WTC11 (cell line): ENCODE data around the gene NRXN2. TPM values are rescaled to one million over a fixed set of nuclear protein-coding genes. Genes with fewer than 3 reads are reported as not detected.
A peak's percentile ranks its signal among the peaks of the same experiment; 100 is the strongest.

Experiments
- ATAC-seq: fragments of 200-7000 bp; cut with Tn5 transposase; 2 replicates; pipeline ENCODE4 v1.10.0; 2021; ENCODE audit warnings: mild to moderate bottlenecking, moderate library complexity
- CTCF ChIA-PET: fragments of 300-600 bp; sonication (Branson Sonifier 250); formaldehyde crosslinking; loops from one replicate; lab custom pipeline; 2021; ENCODE audit warnings: antibody characterized with exemption; lab: Charles Lee
- POLR2A ChIA-PET: fragments of 350-600 bp; sonication (Branson Sonifier 250); formaldehyde crosslinking; loops from one replicate; lab custom pipeline; 2021; ENCODE audit warnings: antibody characterized with exemption; lab: Charles Lee
- DNase-seq: peaks from one replicate; pipeline ENCODE4 v3.0.0; 2021; ENCODE audit warnings: low spot score
- H3K27ac Mint-ChIP-seq: 2 replicates; pipeline ENCODE4 v1.8.0; 2021; ENCODE audit warnings: mixed read lengths
- H3K27me3 Mint-ChIP-seq: 2 replicates; pipeline ENCODE4 v1.8.0; 2021; ENCODE audit warnings: low read depth, mild to moderate bottlenecking, moderate library complexity, mixed read lengths
- H3K36me3 Mint-ChIP-seq: 2 replicates; pipeline ENCODE4 v1.8.0; 2021; ENCODE audit warnings: mixed read lengths
- H3K4me1 Mint-ChIP-seq: 2 replicates; pipeline ENCODE4 v1.8.0; 2022; ENCODE audit warnings: mixed read lengths
- H3K4me3 Mint-ChIP-seq: 2 replicates; pipeline ENCODE4 v1.8.0; 2021; ENCODE audit warnings: mild to moderate bottlenecking, moderate library complexity, mixed read lengths
- H3K9me3 Mint-ChIP-seq: 2 replicates; pipeline ENCODE4 v1.8.0; 2021; ENCODE audit warnings: mixed read lengths
- ATF3 ChIP-seq: sonication (generic); formaldehyde crosslinking; conservative IDR thresholded peaks from 2 replicates; pipeline ENCODE4 v1.8.1; 2022; ENCODE audit warnings: mild to moderate bottlenecking, missing genetic modification reagents
- CREM ChIP-seq: sonication (generic); formaldehyde crosslinking; IDR thresholded peaks from 2 replicates; pipeline ENCODE4 v1.8.1; 2022; ENCODE audit warnings: mild to moderate bottlenecking, missing genetic modification reagents, moderate library complexity
- CTCF ChIP-seq: fragments of 200-600 bp; IDR thresholded peaks from 2 replicates; pipeline ENCODE4 v1.8.0; 2022; ENCODE audit warnings: antibody characterized with exemption
- E2F4 ChIP-seq: sonication (generic); formaldehyde crosslinking; IDR thresholded peaks from 2 replicates; pipeline ENCODE4 v1.8.1; 2022; ENCODE audit warnings: low read depth, mild to moderate bottlenecking, moderate library complexity, missing genetic modification reagents, borderline replicate concordance
- ESRRA ChIP-seq: sonication (generic); formaldehyde crosslinking; IDR thresholded peaks from 2 replicates; pipeline ENCODE4 v1.8.1; 2022; ENCODE audit warnings: mild to moderate bottlenecking, missing genetic modification reagents, borderline replicate concordance
- ETV6 ChIP-seq: sonication (generic); formaldehyde crosslinking; IDR thresholded peaks from 2 replicates; pipeline ENCODE4 v1.8.1; 2022; ENCODE audit warnings: mild to moderate bottlenecking, missing genetic modification reagents
- HMGA2 ChIP-seq: fragments of 250-450 bp; sonication (Bioruptor Pico); IDR thresholded peaks from 2 replicates; pipeline ENCODE4 v1.4.0; 2021; ENCODE audit warnings: mild to moderate bottlenecking, moderate library complexity
- HMGXB4 ChIP-seq: sonication (generic); formaldehyde crosslinking; IDR thresholded peaks from 2 replicates; pipeline ENCODE4 v1.8.1; 2023; ENCODE audit warnings: mild to moderate bottlenecking, moderate library complexity, missing genetic modification reagents
- IRF1 ChIP-seq: sonication (generic); formaldehyde crosslinking; IDR thresholded peaks from 2 replicates; pipeline ENCODE4 v1.8.0; 2023; ENCODE audit warnings: missing genetic modification reagents
- IRF2 ChIP-seq: sonication (generic); formaldehyde crosslinking; IDR thresholded peaks from 2 replicates; pipeline ENCODE4 v1.8.0; 2022; ENCODE audit warnings: low read depth, missing genetic modification reagents, borderline replicate concordance
- MAX ChIP-seq: sonication (generic); formaldehyde crosslinking; IDR thresholded peaks from 2 replicates; pipeline ENCODE4 v1.8.0; 2022; ENCODE audit warnings: mild to moderate bottlenecking, missing genetic modification reagents
- MXD4 ChIP-seq: fragments of 250-450 bp; sonication (Bioruptor Pico); IDR thresholded peaks from 2 replicates; pipeline ENCODE4 v1.8.0; 2021; ENCODE audit warnings: mild to moderate bottlenecking, moderate library complexity, borderline replicate concordance
- NFATC4 ChIP-seq: fragments of 250-450 bp; sonication (Bioruptor Pico); IDR thresholded peaks from 2 replicates; pipeline ENCODE4 v1.9.0; 2021; ENCODE audit warnings: mild to moderate bottlenecking
- NFYB ChIP-seq: sonication (generic); formaldehyde crosslinking; conservative IDR thresholded peaks from 2 replicates; pipeline ENCODE4 v1.8.0; 2022; ENCODE audit warnings: low read depth, missing genetic modification reagents
- NR2C2 ChIP-seq: sonication (generic); formaldehyde crosslinking; IDR thresholded peaks from 2 replicates; pipeline ENCODE4 v1.8.0; 2022; ENCODE audit warnings: mild to moderate bottlenecking, missing genetic modification reagents
- RELA ChIP-seq: sonication (generic); formaldehyde crosslinking; IDR thresholded peaks from 2 replicates; pipeline ENCODE4 v1.8.1; 2022; ENCODE audit warnings: missing genetic modification reagents, mild to moderate bottlenecking, borderline replicate concordance
- SMAD4 ChIP-seq: sonication (generic); formaldehyde crosslinking; IDR thresholded peaks from 2 replicates; pipeline ENCODE4 v1.8.0; 2022; ENCODE audit warnings: mild to moderate bottlenecking, missing genetic modification reagents
- TP53 ChIP-seq: sonication (generic); formaldehyde crosslinking; IDR thresholded peaks from 2 replicates; pipeline ENCODE4 v1.8.1; 2023; ENCODE audit warnings: mild to moderate bottlenecking, missing genetic modification reagents
- USF2 ChIP-seq: sonication (generic); formaldehyde crosslinking; IDR thresholded peaks from 2 replicates; pipeline ENCODE4 v1.8.1; 2023; ENCODE audit warnings: mild to moderate bottlenecking, missing genetic modification reagents, moderate library complexity
- ZBTB21 ChIP-seq: sonication (generic); formaldehyde crosslinking; IDR thresholded peaks from 2 replicates; pipeline ENCODE4 v1.8.1; 2023; ENCODE audit warnings: mild to moderate bottlenecking, missing genetic modification reagents, borderline replicate concordance
- ZNF121 ChIP-seq: sonication (generic); formaldehyde crosslinking; IDR thresholded peaks from 2 replicates; pipeline ENCODE4 v1.8.0; 2023; ENCODE audit warnings: missing genetic modification reagents
- ZNF232 ChIP-seq: sonication (generic); formaldehyde crosslinking; IDR thresholded peaks from 2 replicates; pipeline ENCODE4 v1.8.0; 2022; ENCODE audit warnings: mild to moderate bottlenecking, missing genetic modification reagents
- ZNF263 ChIP-seq: sonication (generic); formaldehyde crosslinking; IDR thresholded peaks from 2 replicates; pipeline ENCODE4 v1.8.1; 2022; ENCODE audit warnings: low read depth, mild to moderate bottlenecking, moderate library complexity, missing genetic modification reagents
- total RNA-seq: library from RNA; stranded (reverse); gene quantifications from 3 replicates; pipeline ENCODE4 v1.2.3, GENCODE V29; 2021

The NRXN2 gene
- total RNA-seq, 1 experiment from 2014 or later: 8.6 TPM

GRCh38 chr11:64695548-64695947, 27.4 kb downstream of the NRXN2 start:
- ATAC-seq (no peak), DNase-seq (no peak)
- no peaks in the 10 kb centered on the region for H3K9me3 Mint-ChIP-seq
- no peak overlapping the region for H3K4me3 Mint-ChIP-seq
- POLR2A ChIA-PET: no interaction called here
- no peaks in the 10 kb centered on the region for H3K36me3 Mint-ChIP-seq
- CTCF ChIA-PET: interaction anchor here (1.1 kb wide), 1 partner anchor 193 kb away, joined by 3 read pairs; no protein-coding TSS in a partner anchor
- TF ChIP-seq ETV6: no peak
- no peak for TF ChIP-seq HMGXB4 (CRISPR knock-in tag)
- no peak for TF ChIP-seq USF2
- no peak for TF ChIP-seq IRF1 (CRISPR knock-in tag)
- no peak for TF ChIP-seq SMAD4 (CRISPR knock-in tag)
- no peak for TF ChIP-seq ZBTB21
- TF ChIP-seq MXD4 (CRISPR knock-in tag): no peak
- TF ChIP-seq NR2C2 (CRISPR knock-in tag): no peak
- TF ChIP-seq ZNF263 (CRISPR knock-in tag): no peak
- no peak for TF ChIP-seq TP53 (CRISPR knock-in tag)
- no peak for TF ChIP-seq RELA
- no peak for TF ChIP-seq E2F4 (CRISPR knock-in tag)
- TF ChIP-seq CTCF: no peak
- TF ChIP-seq ATF3 (CRISPR knock-in tag): no peak
- TF ChIP-seq CREM (CRISPR knock-in tag): no peak
- no peak for TF ChIP-seq NFATC4 (CRISPR knock-in tag)
- no peak for TF ChIP-seq HMGA2 (CRISPR knock-in tag)
- TF ChIP-seq ESRRA (CRISPR knock-in tag): no peak
- no peak for TF ChIP-seq ZNF121 (CRISPR knock-in tag)
- no peak for TF ChIP-seq ZNF232 (CRISPR knock-in tag)
- peaks cover 52% of the 10 kb centered on the region for H3K27me3 Mint-ChIP-seq
- H3K4me1 Mint-ChIP-seq: peaks cover 21% of the 10 kb centered on the region
- no peak overlapping the region for H3K27ac Mint-ChIP-seq

GRCh38 chr11:64694821-64695365, 28.1 kb downstream of the NRXN2 start:
- Mint-ChIP-seq H3K27me3 (peaks cover 49% of the 10 kb centered on the region), H3K4me1 (peaks cover 21% of the 10 kb centered on the region), H3K4me3 (no peak overlapping the region)
- CTCF ChIA-PET: interaction anchor here (0.7 to 3.0 kb wide), 7 partner anchors 10 to 193 kb away, joined by 3 to 19 read pairs (median 3); partner anchors contain the start of gene RASGRP2
- TF ChIP-seq NFYB (CRISPR knock-in tag): no peak
- TF ChIP-seq MAX (CRISPR knock-in tag): no peak
- TF ChIP-seq IRF2 (CRISPR knock-in tag): no peak
- TF ChIP-seq, all 79 proteins: peak for 0
- POLR2A ChIA-PET: no interaction called here
- no peaks in the 10 kb centered on the region for H3K9me3 Mint-ChIP-seq
- no peak for DNase-seq
- H3K36me3 Mint-ChIP-seq: no peaks in the 10 kb centered on the region
- peak; percentile 65 for ATAC-seq
- H3K27ac Mint-ChIP-seq: no peak overlapping the region
